NCI-H146 treated with DMSO at 0.1 percent for 48 hours (cell line): ENCODE measurements around the gene SNAI1.

Experiments used
- DNase-seq: peaks from one replicate; lab custom pipeline; 2025; ENCODE audit not compliant: unreplicated experiment; lab: John Stamatoyannopoulos, UW

Gene SNAI1

GRCh38 chr20:50032955-50033666 is 50.3 kb downstream of the SNAI1 start:
- no peak for DNase-seq

GRCh38 chr20:50034567-50035180 is 51.9 kb downstream of the SNAI1 start:
- no peak for DNase-seq

- DNase-seq = no peak
Measured at GRCh38 chr20:50036703-50037102, 53.9 kb downstream of the SNAI1 start.

GRCh38 chr20:50037123-50037522 is 54.3 kb downstream of the SNAI1 start:
- no peak for DNase-seq

- DNase-seq = no peak
Measured at GRCh38 chr20:50037575-50037974, 54.8 kb downstream of the SNAI1 start.

GRCh38 chr20:50038169-50038568 is 55.4 kb downstream of the SNAI1 start:
- DNase-seq = no peak
